T-helper 2 cell treated with Interferon-gamma antibody and Interleukin-4, amounts not matched to agents 100 ng/mL and 5 ng/mL, for 36 hours (primary cell): ENCODE data around the gene CCDC97. TPM values are rescaled to one million over a fixed set of nuclear protein-coding genes. Genes with fewer than 3 reads are reported as not detected.

Experiments
- intact Hi-C: fragments of 100-400 bp; cut with micrococcal nuclease; formaldehyde crosslinking; loops from one replicate; pipeline ENCODE4 v1.15.1; 2023
- total RNA-seq: library from RNA; stranded (reverse); gene quantifications from 2 replicates; pipeline ENCODE4 v1.2.3, GENCODE V29; 2022

CCDC97 gene
- total RNA-seq, 1 donor from 2014 or later = 55.9 TPM

GRCh38 chr19:41297628-41298347 lies 12.2 kb upstream of the CCDC97 start:
- intact Hi-C loops = no loop called here

- intact Hi-C loops = no loop called here
Observed at GRCh38 chr19:41298348-41298964, 11.5 kb upstream of the CCDC97 start.

GRCh38 chr19:41299046-41299754 lies 10.8 kb upstream of the CCDC97 start:
- intact Hi-C loops = no loop called here

GRCh38 chr19:41299755-41300089 lies 10.2 kb upstream of the CCDC97 start:
- intact Hi-C loops = no loop called here

GRCh38 chr19:41300555-41300954 lies 9.4 kb upstream of the CCDC97 start:
- intact Hi-C loops = no loop called here

GRCh38 chr19:41302624-41303351 lies 7.2 kb upstream of the CCDC97 start:
- intact Hi-C loops = no loop called here

- intact Hi-C loops = no loop called here
Observed at GRCh38 chr19:41303954-41304353, 6.0 kb upstream of the CCDC97 start.

GRCh38 chr19:41304706-41305483 lies 5.1 kb upstream of the CCDC97 start:
- intact Hi-C loops = loop anchor here (5.0 kb wide), 2 partner anchors 178 to 247 kb away; no protein-coding TSS in a partner anchor

- intact Hi-C loops = loop anchor here (5.0 kb wide), 2 partner anchors 179 to 246 kb away; no protein-coding TSS in a partner anchor
Observed at GRCh38 chr19:41305927-41306793, 3.8 kb upstream of the CCDC97 start.

GRCh38 chr19:41307090-41307875 lies 2.7 kb upstream of the CCDC97 start:
- intact Hi-C loops = loop anchor here (5.0 kb wide), 2 partner anchors 180 to 245 kb away; no protein-coding TSS in a partner anchor

GRCh38 chr19:41307954-41308449 lies 2.0 kb upstream of the CCDC97 start:
- intact Hi-C loops = loop anchor here (1.0 to 5.0 kb wide), 6 partner anchors 21 to 244 kb away; no protein-coding TSS in a partner anchor

GRCh38 chr19:41308450-41309179 lies 1.4 kb upstream of the CCDC97 start:
- intact Hi-C loops = loop anchor here (1.0 to 5.0 kb wide), 6 partner anchors 20 to 244 kb away; no protein-coding TSS in a partner anchor

- intact Hi-C loops = loop anchor here (1.0 to 5.0 kb wide), 5 partner anchors 19 to 243 kb away; partner anchors contain the start of gene TGFB1
Observed at GRCh38 chr19:41309180-41310032, 566 bp upstream of the CCDC97 start.

GRCh38 chr19:41311072-41311471 lies 1.1 kb downstream of the CCDC97 start:
- intact Hi-C loops = no loop called here

- intact Hi-C loops = no loop called here
Observed at GRCh38 chr19:41311613-41312012, 1.6 kb downstream of the CCDC97 start.

GRCh38 chr19:41316306-41316920 lies 6.4 kb downstream of the CCDC97 start:
- intact Hi-C loops = no loop called here
